ENCODE results near the gene ZBP1. TPM values are rescaled to one million over a fixed set of nuclear protein-coding genes. Genes with fewer than 3 reads are reported as not detected.
A peak's percentile ranks its signal among the peaks of the same experiment; 100 is the strongest.

The ZBP1 gene
- total RNA-seq, 1 donor from 2014 or later = not detected

DNA sequence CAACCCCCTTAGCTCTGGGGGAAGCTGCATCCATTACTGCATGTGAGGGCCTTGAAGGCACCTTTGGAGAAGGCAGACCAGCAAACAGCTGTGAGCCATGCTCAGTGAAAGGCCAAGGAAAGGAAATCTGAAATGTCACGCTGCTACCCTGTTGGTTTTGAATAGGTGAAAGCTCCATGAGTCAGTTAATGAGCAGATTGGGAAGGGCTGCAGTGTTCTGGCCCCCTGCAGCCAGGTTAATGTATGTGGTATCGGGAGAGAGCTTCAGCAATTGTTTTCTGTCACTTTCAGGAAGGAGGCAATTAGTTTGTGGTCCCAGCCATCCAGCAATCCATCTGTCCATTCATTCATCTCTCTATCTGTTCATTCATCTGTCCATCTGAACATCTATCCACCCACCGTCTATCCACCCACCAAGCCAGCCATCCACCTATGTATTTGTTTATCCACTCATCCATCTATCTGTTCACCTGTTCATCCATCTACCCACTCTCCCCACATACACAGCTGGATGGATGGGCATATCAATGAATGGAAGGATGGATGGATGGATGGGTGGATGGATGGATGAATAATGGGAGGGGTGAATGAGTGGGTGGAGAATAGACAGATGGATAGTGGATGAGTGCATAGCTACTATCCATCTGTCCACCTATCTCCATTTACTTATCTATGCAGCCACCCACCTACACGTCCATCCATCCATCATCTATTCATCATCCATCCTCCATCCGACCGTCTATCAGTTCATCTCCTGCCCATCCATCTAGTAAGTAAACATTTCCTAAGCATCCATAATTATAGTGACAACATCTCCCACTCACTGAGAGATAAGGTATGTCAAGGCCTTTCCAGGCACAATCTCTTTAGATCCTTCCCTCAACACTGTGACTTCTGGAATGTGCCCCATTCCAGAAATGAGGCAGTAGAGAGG, 43.3 kb downstream of the ZBP1 start:
- peaks cover 8% of the 10 kb centered on the region for H3K4me1 Mint-ChIP-seq (ENCODE audit: low read depth)
- no peaks in the 10 kb centered on the region for H3K9me3 Mint-ChIP-seq (ENCODE audit: low read depth)
- H3K36me3 Mint-ChIP-seq (ENCODE audit: insufficient read depth) = no peaks in the 10 kb centered on the region
- TF ChIP-seq CTCF (IDR thresholded peaks at IDR 0.05; ENCODE audit: unreplicated experiment) = no peak
- no peak for DNase-seq (ENCODE audit: low spot score, unreplicated experiment)
- H3K27ac Mint-ChIP-seq = no peak overlapping the region
- H3K27me3 Mint-ChIP-seq = peaks cover 32% of the 10 kb centered on the region
- H3K4me3 Mint-ChIP-seq (ENCODE audit: low read depth) = no peak overlapping the region

DNA sequence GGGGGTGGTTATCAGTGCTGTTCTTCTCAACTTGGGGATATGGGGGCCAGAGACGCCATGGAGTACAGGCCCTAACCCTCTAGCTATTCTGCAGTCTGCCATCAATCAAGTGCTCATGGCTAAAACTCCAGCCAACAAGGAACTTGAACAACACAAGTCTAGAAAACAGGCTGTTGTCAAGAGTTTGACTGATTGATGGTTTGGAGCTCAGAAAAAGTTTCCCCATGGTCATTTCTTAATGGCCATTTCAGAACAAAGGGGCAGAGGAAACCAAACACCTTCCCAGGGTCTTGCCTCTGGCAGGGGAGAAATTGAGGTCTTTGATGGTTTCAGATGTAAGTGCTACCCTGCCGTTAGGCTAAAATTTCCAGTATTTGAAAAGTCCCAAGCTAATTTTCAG, 44.2 kb downstream of the ZBP1 start:
- H3K27ac Mint-ChIP-seq = no peak overlapping the region
- H3K36me3 Mint-ChIP-seq (ENCODE audit: insufficient read depth) = no peaks in the 10 kb centered on the region
- H3K4me3 Mint-ChIP-seq (ENCODE audit: low read depth) = no peak overlapping the region
- TF ChIP-seq CTCF (IDR thresholded peaks at IDR 0.05; ENCODE audit: unreplicated experiment) = no peak
- H3K9me3 Mint-ChIP-seq (ENCODE audit: low read depth) = no peaks in the 10 kb centered on the region
- peaks cover 34% of the 10 kb centered on the region for H3K27me3 Mint-ChIP-seq
- DNase-seq (ENCODE audit: low spot score, unreplicated experiment) = no peak
- H3K4me1 Mint-ChIP-seq (ENCODE audit: low read depth) = peaks cover 8% of the 10 kb centered on the region

- Mint-ChIP-seq H3K27ac (no peak overlapping the region), H3K27me3 (peaks cover 38% of the 10 kb centered on the region), H3K4me1 (ENCODE audit: low read depth) (peaks cover 6% of the 10 kb centered on the region), H3K4me3 (ENCODE audit: low read depth) (no peak overlapping the region), H3K36me3 (ENCODE audit: insufficient read depth) (no peaks in the 10 kb centered on the region), H3K9me3 (ENCODE audit: low read depth) (no peaks in the 10 kb centered on the region)
- no peak for TF ChIP-seq CTCF (IDR thresholded peaks at IDR 0.05; ENCODE audit: unreplicated experiment)
- no peak for DNase-seq (ENCODE audit: low spot score, unreplicated experiment)
Observed at GRCh38 chr20:57574954-57575353, 45.3 kb downstream of the ZBP1 start.

DNA sequence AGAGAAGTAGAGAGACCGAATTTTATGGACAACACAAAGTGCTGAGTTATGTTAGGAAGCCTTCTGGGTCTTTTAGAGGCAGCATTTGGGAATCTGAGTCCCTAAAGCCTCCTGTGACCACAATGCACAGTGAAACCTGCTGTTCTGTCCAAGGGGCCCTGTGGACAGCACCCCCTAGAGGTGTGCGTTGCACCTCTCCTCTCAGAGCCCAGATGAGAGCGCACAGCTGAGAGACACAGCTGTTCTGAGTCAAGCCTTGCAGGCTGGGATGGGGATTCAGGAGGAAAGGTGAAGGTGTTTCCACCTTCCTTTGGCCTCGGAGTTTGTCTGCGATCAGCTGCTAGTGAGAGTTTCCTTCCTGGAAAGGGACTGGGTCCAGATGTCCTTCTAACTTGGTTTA, 46.3 kb downstream of the ZBP1 start:
- H3K27me3 Mint-ChIP-seq = peaks cover 40% of the 10 kb centered on the region
- no peak for DNase-seq (ENCODE audit: low spot score, unreplicated experiment)
- no peaks in the 10 kb centered on the region for H3K36me3 Mint-ChIP-seq (ENCODE audit: insufficient read depth)
- H3K27ac Mint-ChIP-seq = no peak overlapping the region
- H3K4me3 Mint-ChIP-seq (ENCODE audit: low read depth) = no peak overlapping the region
- peak; percentile 50 for TF ChIP-seq CTCF (IDR thresholded peaks at IDR 0.05; ENCODE audit: unreplicated experiment)
- peaks cover 6% of the 10 kb centered on the region for H3K4me1 Mint-ChIP-seq (ENCODE audit: low read depth)
- H3K9me3 Mint-ChIP-seq (ENCODE audit: low read depth) = no peaks in the 10 kb centered on the region

DNA sequence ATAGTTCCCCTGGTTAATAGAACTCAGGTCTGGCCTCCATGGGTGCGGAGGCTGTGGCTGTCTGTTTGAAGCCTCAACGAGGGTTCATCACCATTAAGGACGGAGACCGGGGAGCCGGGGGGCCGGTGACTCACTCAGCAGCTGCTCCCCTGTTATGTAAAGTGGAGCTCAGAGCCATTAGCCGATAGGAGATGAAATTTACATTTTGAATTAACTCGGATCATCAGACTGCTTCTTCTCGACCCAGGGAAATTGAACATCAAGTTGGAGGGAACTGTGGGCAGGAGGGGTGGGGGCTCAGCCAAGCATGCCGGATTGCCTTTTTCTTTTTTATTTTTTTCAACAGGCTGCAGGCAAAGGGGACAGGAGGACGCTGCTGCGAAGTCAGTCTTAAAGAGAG, 47.0 kb downstream of the ZBP1 start:
- no peaks in the 10 kb centered on the region for H3K9me3 Mint-ChIP-seq (ENCODE audit: low read depth)
- H3K27me3 Mint-ChIP-seq = peaks cover 43% of the 10 kb centered on the region
- H3K4me1 Mint-ChIP-seq (ENCODE audit: low read depth) = peaks cover 6% of the 10 kb centered on the region
- H3K27ac Mint-ChIP-seq = no peak overlapping the region
- H3K4me3 Mint-ChIP-seq (ENCODE audit: low read depth) = no peak overlapping the region
- H3K36me3 Mint-ChIP-seq (ENCODE audit: insufficient read depth) = no peaks in the 10 kb centered on the region
- no peak for DNase-seq (ENCODE audit: low spot score, unreplicated experiment)
- no peak for TF ChIP-seq CTCF (IDR thresholded peaks at IDR 0.05; ENCODE audit: unreplicated experiment)

Measured in progenitor cell of endocrine pancreas (in vitro differentiated cells).